Measurements from ENCODE around the gene KCNT2.
"Not testable (repeated sequence)": the region's sequence is repeated elsewhere in the genome, so short reads cannot be mapped to it uniquely, and the experiment has no call there.

KCNT2 gene

GRCh38 chr1:196608390-196609369 lies at the start of gene KCNT2:
TSS of gene KCNT2 (minus strand) at chr1:196608440. CDS start at chr1:196608309, 131 bp downstream.
- in situ Hi-C loops (cut with MboI; ENCODE audit: low sequenced_read_pairs), result no loop called here

GRCh38 chr1:196655494-196655893 lies 47.3 kb upstream of the KCNT2 start:
- in situ Hi-C loops (cut with MboI; ENCODE audit: low sequenced_read_pairs), result loop anchor here (25.0 kb wide), 1 partner anchor 493 kb away; no protein-coding TSS in a partner anchor

GRCh38 chr1:196655071-196655470 lies 46.8 kb upstream of the KCNT2 start:
- in situ Hi-C loops (cut with MboI; ENCODE audit: low sequenced_read_pairs), result loop anchor here (25.0 kb wide), 1 partner anchor 493 kb away; no protein-coding TSS in a partner anchor

- in situ Hi-C loops (cut with MboI; ENCODE audit: low sequenced_read_pairs), result loop anchor here (25.0 kb wide), 1 partner anchor 492 kb away; no protein-coding TSS in a partner anchor
These were observed 46.0 kb upstream of the KCNT2 start for GRCh38 chr1:196654271-196654670.

- in situ Hi-C loops (cut with MboI; ENCODE audit: low sequenced_read_pairs), result loop anchor here (25.0 kb wide), 1 partner anchor 489 kb away; no protein-coding TSS in a partner anchor
These were observed 43.5 kb upstream of the KCNT2 start, which contains the start of gene CFH for GRCh38 chr1:196651637-196652215. TSS of gene CFH (plus strand) at chr1:196652043. CDS start at chr1:196652118, 75 bp downstream.

GRCh38 chr1:196651079-196651478 lies 42.8 kb upstream of the KCNT2 start:
- in situ Hi-C loops (cut with MboI; ENCODE audit: low sequenced_read_pairs), result loop anchor here (25.0 kb wide), 1 partner anchor 489 kb away; no protein-coding TSS in a partner anchor

- in situ Hi-C loops (cut with MboI; ENCODE audit: low sequenced_read_pairs), result loop anchor here (25.0 kb wide), 1 partner anchor 488 kb away; no protein-coding TSS in a partner anchor
These were observed 42.2 kb upstream of the KCNT2 start for GRCh38 chr1:196650403-196650802.

- in situ Hi-C loops (cut with MboI; ENCODE audit: low sequenced_read_pairs), result loop anchor here (25.0 kb wide), 1 partner anchor 488 kb away; no protein-coding TSS in a partner anchor
These were observed 41.8 kb upstream of the KCNT2 start for GRCh38 chr1:196649990-196650389.

GRCh38 chr1:196640976-196641375 lies 32.7 kb upstream of the KCNT2 start:
- in situ Hi-C loops (cut with MboI; ENCODE audit: low sequenced_read_pairs), result no loop called here

GRCh38 chr1:196639291-196639690 lies 31.1 kb upstream of the KCNT2 start:
- in situ Hi-C loops (cut with MboI; ENCODE audit: low sequenced_read_pairs), result not testable (repeated sequence)

GRCh38 chr1:196638466-196638865 lies 30.2 kb upstream of the KCNT2 start:
- in situ Hi-C loops (cut with MboI; ENCODE audit: low sequenced_read_pairs), result no loop called here

GRCh38 chr1:196637606-196638005 lies 29.4 kb upstream of the KCNT2 start:
- in situ Hi-C loops (cut with MboI; ENCODE audit: low sequenced_read_pairs), result no loop called here

GRCh38 chr1:196628838-196629237 lies 20.6 kb upstream of the KCNT2 start:
- in situ Hi-C loops (cut with MboI; ENCODE audit: low sequenced_read_pairs), result no loop called here

- in situ Hi-C loops (cut with MboI; ENCODE audit: low sequenced_read_pairs), result no loop called here
These were observed 14.8 kb upstream of the KCNT2 start for GRCh38 chr1:196623079-196623478.

- in situ Hi-C loops (cut with MboI; ENCODE audit: low sequenced_read_pairs), result no loop called here
These were observed 11.5 kb upstream of the KCNT2 start for GRCh38 chr1:196619721-196620120.

GRCh38 chr1:196611873-196612272 lies 3.6 kb upstream of the KCNT2 start:
- in situ Hi-C loops (cut with MboI; ENCODE audit: low sequenced_read_pairs), result no loop called here

GRCh38 chr1:196609370-196609737 lies 1.1 kb upstream of the KCNT2 start:
- in situ Hi-C loops (cut with MboI; ENCODE audit: low sequenced_read_pairs), result no loop called here

- in situ Hi-C loops (cut with MboI; ENCODE audit: low sequenced_read_pairs), result no loop called here
These were observed 259 bp downstream of the KCNT2 start for GRCh38 chr1:196607981-196608380.

- in situ Hi-C loops (cut with MboI; ENCODE audit: low sequenced_read_pairs), result no loop called here
These were observed 4.6 kb downstream of the KCNT2 start for GRCh38 chr1:196603651-196604050.

GRCh38 chr1:196598942-196599748 lies 9.1 kb downstream of the KCNT2 start:
- in situ Hi-C loops (cut with MboI; ENCODE audit: low sequenced_read_pairs), result no loop called here

- in situ Hi-C loops (cut with MboI; ENCODE audit: low sequenced_read_pairs), result no loop called here
These were observed 13.5 kb downstream of the KCNT2 start for GRCh38 chr1:196594700-196595099.
